ENCODE results near the gene KIF26B. TPM values are rescaled to one million over a fixed set of nuclear protein-coding genes. Genes with fewer than 3 reads are reported as not detected.

KIF26B gene
- polyA plus RNA-seq, 2 of the 4 experiments (the other 2 are of a cell fraction), result 0.01 to 0.04 TPM

- no peak for ATAC-seq
- TF ChIP-seq ZNF302 (CRISPR knock-in tag; IDR thresholded peaks at IDR 0.05) (no peak), HOXA7 (CRISPR knock-in tag; IDR thresholded peaks at IDR 0.05) (no peak), PHF8 (IDR thresholded peaks at IDR 0.05; ENCODE audit: borderline replicate concordance, low read depth) (no peak), REST (IDR thresholded peaks at IDR 0.05) (no peak), HOXB13 (CRISPR knock-in tag; IDR thresholded peaks at IDR 0.05; ENCODE audit: low read depth) (no peak), MAFK (IDR thresholded peaks at IDR 0.05; ENCODE audit: partially characterized antibody) (no peak), RARB (CRISPR knock-in tag; IDR thresholded peaks at IDR 0.05) (no peak), MYC (IDR thresholded peaks at IDR 0.05; ENCODE audit: borderline replicate concordance, low read length) (no peak), POLR2A (IDR thresholded peaks at IDR 0.05; ENCODE audit: low read length) (no peak), EHF (CRISPR knock-in tag; IDR thresholded peaks at IDR 0.05) (no peak), NFE2L2 (conservative IDR thresholded peaks at IDR 0.05; ENCODE audit: low read length) (no peak), CBX2 (IDR thresholded peaks at IDR 0.05; ENCODE audit: borderline replicate concordance, low read depth) (no peak), HES2 (IDR thresholded peaks at IDR 0.05) (no peak)
- no peaks in the 10 kb centered on the region; the same call in 2 of the 3 replicates for H3K9me3 ChIP-seq
- ChIA-PET POLR2A (no interaction called here), CTCF (interaction anchor here (0.5 kb wide), 1 partner anchor 213 kb away, joined by 5 read pairs; no protein-coding TSS in a partner anchor)
- no peak overlapping the region for H3K4me3 ChIP-seq
- H3K4me2 ChIP-seq, result no peak overlapping the region
- DNase-seq (ENCODE audit: low read depth in 1 of 2, low spot score in 1 of 2), result no peak
- H3K4me1 ChIP-seq, result no peaks in the 10 kb centered on the region
- no peak for FAIRE-seq
- H3K27ac ChIP-seq, result no peak overlapping the region
- 0% methylated on average over 1 of the region's 1 CpG for WGBS (ENCODE audit: missing lambda C conversion rate)
Measured at GRCh38 chr1:245448531-245448930, 293.7 kb downstream of the KIF26B start.

- Histone ChIP-seq H3K27ac (no peak overlapping the region), H3K4me2 (no peak overlapping the region), H3K9me3 (no peaks in the 10 kb centered on the region; the same call in 2 of the 3 replicates), H3K4me3 (no peak overlapping the region), H3K4me1 (no peaks in the 10 kb centered on the region)
- ATAC-seq (no peak), FAIRE-seq (no peak), DNase-seq (ENCODE audit: low read depth in 1 of 2, low spot score in 1 of 2) (no peak)
- CTCF ChIA-PET, result interaction anchor here (0.5 kb wide), 1 partner anchor 213 kb away, joined by 5 read pairs; no protein-coding TSS in a partner anchor
- POLR2A ChIA-PET, result no interaction called here
- WGBS (ENCODE audit: missing lambda C conversion rate), result 55% methylated on average over 8 of the region's 8 CpGs
- TF ChIP-seq SREBF2 (IDR thresholded peaks at IDR 0.05) (no peak), MAX (IDR thresholded peaks at IDR 0.05) (no peak), HEYL (CRISPR knock-in tag; IDR thresholded peaks at IDR 0.05) (no peak), POLR2A (IDR thresholded peaks at IDR 0.05; ENCODE audit: low read length) (no peak), JUNB (IDR thresholded peaks at IDR 0.05) (no peak), RCOR1 (IDR thresholded peaks at IDR 0.05; ENCODE audit: low read depth, low read length) (no peak), EP300 (IDR thresholded peaks at IDR 0.05) (no peak), PHF8 (IDR thresholded peaks at IDR 0.05; ENCODE audit: borderline replicate concordance, low read depth) (no peak), HOXB13 (CRISPR knock-in tag; IDR thresholded peaks at IDR 0.05; ENCODE audit: low read depth) (no peak), FOXS1 (CRISPR knock-in tag; IDR thresholded peaks at IDR 0.05) (no peak), RFX5 (IDR thresholded peaks at IDR 0.05) (no peak), HES2 (IDR thresholded peaks at IDR 0.05) (no peak), EHMT2 (IDR thresholded peaks at IDR 0.05; ENCODE audit: low read depth) (no peak), POLR2AphosphoS2 (conservative IDR thresholded peaks at IDR 0.05; ENCODE audit: low read length) (no peak)
Measured at GRCh38 chr1:245448975-245449431, 294.2 kb downstream of the KIF26B start.

All from A549 (cell line).